Nephron (organoid): ENCODE data around the gene CERS6.

Experiments used
- H3K27ac Mint-ChIP-seq, 3 experiments: 2 replicates each; pipeline ENCODE4 v1.8.0; 2020; ENCODE audit warnings: mixed read lengths in 3 of 3, mild to moderate bottlenecking in 2 of 3, moderate library complexity in 1 of 3
- H3K27me3 Mint-ChIP-seq: 2 replicates; pipeline ENCODE4 v1.8.0; 2021; ENCODE audit warnings: low read depth, mild to moderate bottlenecking, moderate library complexity, mixed read lengths
- H3K36me3 Mint-ChIP-seq: 2 replicates; pipeline ENCODE4 v1.8.0; 2020; ENCODE audit warnings: low read depth, mixed read lengths
- H3K4me1 Mint-ChIP-seq: 2 replicates; pipeline ENCODE4 v1.8.0; 2020; ENCODE audit warnings: mixed read lengths
- H3K4me3 Mint-ChIP-seq, 3 experiments: 2 replicates each; pipeline ENCODE4 v1.8.0; 2020; ENCODE audit warnings: mild to moderate bottlenecking in 3 of 3, mixed read lengths in 3 of 3, moderate library complexity in 2 of 3
- H3K9me3 Mint-ChIP-seq: 2 replicates; pipeline ENCODE4 v1.8.0; 2020; ENCODE audit warnings: mixed read lengths
- CTCF ChIP-seq, 3 experiments: fragments of 200-600 bp; sonication (generic); IDR thresholded peaks; one replicate each; pipeline ENCODE4 v1.5.0; 2021; ENCODE audit warnings: antibody characterized with exemption in 3 of 3; ENCODE audit not compliant: unreplicated experiment in 3 of 3

The CERS6 gene

GRCh38 chr2:168600949-168601348 lies 144.9 kb downstream of the CERS6 start:
- peaks cover 3% of the 10 kb centered on the region for H3K27me3 Mint-ChIP-seq
- peaks cover 27% of the 10 kb centered on the region for H3K4me1 Mint-ChIP-seq
- peaks cover 26% of the 10 kb centered on the region for H3K36me3 Mint-ChIP-seq
- H3K27ac Mint-ChIP-seq: peak overlapping the region in 1 of 3 experiments; percentile 4
- no peak overlapping the region for H3K4me3 Mint-ChIP-seq
- no peak for TF ChIP-seq CTCF (IDR thresholded peaks at IDR 0.05; ENCODE audit: unreplicated experiment in 3 of 3)
- H3K9me3 Mint-ChIP-seq: peaks cover 19% of the 10 kb centered on the region

GRCh38 chr2:168601741-168602140 lies 145.7 kb downstream of the CERS6 start:
- Mint-ChIP-seq H3K27me3 (peaks cover 3% of the 10 kb centered on the region), H3K36me3 (peaks cover 34% of the 10 kb centered on the region), H3K27ac (no peak overlapping the region), H3K4me1 (peaks cover 27% of the 10 kb centered on the region), H3K9me3 (peaks cover 26% of the 10 kb centered on the region), H3K4me3 (no peak overlapping the region)
- no peak for TF ChIP-seq CTCF (IDR thresholded peaks at IDR 0.05; ENCODE audit: unreplicated experiment in 3 of 3)

GRCh38 chr2:168602379-168602778 lies 146.3 kb downstream of the CERS6 start:
- no peak for TF ChIP-seq CTCF (IDR thresholded peaks at IDR 0.05; ENCODE audit: unreplicated experiment in 3 of 3)
- H3K9me3 Mint-ChIP-seq: peaks cover 27% of the 10 kb centered on the region
- H3K4me1 Mint-ChIP-seq: peaks cover 27% of the 10 kb centered on the region
- H3K27me3 Mint-ChIP-seq: peaks cover 3% of the 10 kb centered on the region
- H3K36me3 Mint-ChIP-seq: peaks cover 36% of the 10 kb centered on the region
- H3K27ac Mint-ChIP-seq: no peak overlapping the region
- no peak overlapping the region for H3K4me3 Mint-ChIP-seq

- no peak overlapping the region for H3K4me3 Mint-ChIP-seq
- H3K36me3 Mint-ChIP-seq: peaks cover 38% of the 10 kb centered on the region
- H3K4me1 Mint-ChIP-seq: peaks cover 23% of the 10 kb centered on the region
Measured at GRCh38 chr2:168602846-168603401, 146.9 kb downstream of the CERS6 start.

GRCh38 chr2:168603439-168603961 lies 147.4 kb downstream of the CERS6 start:
- H3K9me3 Mint-ChIP-seq: peaks cover 30% of the 10 kb centered on the region
- H3K4me3 Mint-ChIP-seq: no peak overlapping the region
- TF ChIP-seq CTCF (IDR thresholded peaks at IDR 0.05; ENCODE audit: unreplicated experiment in 3 of 3): no peak

More at GRCh38 chr2:168602846-168603401, 146.9 kb downstream of the CERS6 start:
- no peak for TF ChIP-seq CTCF (IDR thresholded peaks at IDR 0.05; ENCODE audit: unreplicated experiment in 3 of 3)
- peaks cover 3% of the 10 kb centered on the region for H3K27me3 Mint-ChIP-seq
- no peak overlapping the region for H3K27ac Mint-ChIP-seq
- peaks cover 29% of the 10 kb centered on the region for H3K9me3 Mint-ChIP-seq

GRCh38 chr2:168604252-168604651 lies 148.2 kb downstream of the CERS6 start:
- H3K27me3 Mint-ChIP-seq: peaks cover 3% of the 10 kb centered on the region
- H3K36me3 Mint-ChIP-seq: peaks cover 43% of the 10 kb centered on the region
- TF ChIP-seq CTCF (IDR thresholded peaks at IDR 0.05; ENCODE audit: unreplicated experiment in 3 of 3): no peak
- H3K27ac Mint-ChIP-seq: peak overlapping the region; percentile 16 to 44 (median 22)
- H3K4me1 Mint-ChIP-seq: peaks cover 20% of the 10 kb centered on the region
- peaks cover 30% of the 10 kb centered on the region for H3K9me3 Mint-ChIP-seq
- H3K4me3 Mint-ChIP-seq: no peak overlapping the region

More at GRCh38 chr2:168603439-168603961, 147.4 kb downstream of the CERS6 start:
- peak overlapping the region; percentile 16 to 44 (median 23) for H3K27ac Mint-ChIP-seq
- peaks cover 40% of the 10 kb centered on the region for H3K36me3 Mint-ChIP-seq
- peaks cover 20% of the 10 kb centered on the region for H3K4me1 Mint-ChIP-seq
- H3K27me3 Mint-ChIP-seq: peaks cover 3% of the 10 kb centered on the region
